ENCODE results near the gene CFAP92.

DNA sequence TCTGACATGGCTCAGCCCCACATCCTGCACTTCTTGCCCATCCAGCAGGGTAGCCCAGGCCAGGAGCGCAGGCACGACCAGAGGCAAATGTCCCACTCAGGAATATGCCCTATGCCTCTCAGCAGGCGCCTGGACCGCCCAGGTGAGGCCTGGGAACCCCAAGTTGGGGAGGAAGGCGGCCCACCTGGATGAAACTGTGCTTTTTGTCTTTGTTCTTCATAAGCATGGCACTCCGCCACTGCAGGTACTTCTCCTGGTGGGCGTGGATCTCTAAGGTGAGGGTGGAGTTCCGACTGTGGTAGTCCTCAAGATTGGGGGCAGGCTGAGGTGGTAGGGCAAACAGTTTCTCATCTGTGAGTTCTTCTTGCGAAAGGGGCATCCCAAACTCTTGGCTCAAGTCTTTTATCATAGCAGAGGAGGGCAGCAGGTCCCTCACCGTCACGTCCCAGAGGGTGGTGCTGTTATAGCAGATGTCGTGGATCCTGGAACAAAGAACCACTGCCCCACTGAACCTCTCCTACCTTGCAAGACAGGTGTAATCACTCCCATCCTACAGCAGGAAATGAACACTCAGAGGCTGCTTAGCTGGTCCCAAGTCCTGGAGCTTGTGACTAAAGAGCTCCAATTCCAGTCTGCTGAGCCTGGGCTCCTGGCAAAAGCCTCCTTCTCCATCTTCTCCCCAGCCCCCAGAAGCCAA is 61.2 kb downstream of the CFAP92 start:
- TF ChIP-seq POLR2AphosphoS5 (IDR thresholded peaks at IDR 0.05; ENCODE audit: low read depth, low read length) = no peak
- TF ChIP-seq POLR2A (IDR thresholded peaks at IDR 0.05; ENCODE audit: low read depth, low read length) = no peak
- TF ChIP-seq TAF1 (IDR thresholded peaks at IDR 0.05; ENCODE audit: borderline replicate concordance, low read depth, low read length) = no peak

Measured in GM12892 (cell line).